Fibroblast of peridontal ligament (primary cell): ENCODE measurements around the gene MAPKAPK3.
A peak's percentile ranks its signal among the peaks of the same experiment; 100 is the strongest.

Source experiments
- DNase-seq: peaks from one replicate; pipeline ENCODE4 v3.0.0-alpha.2; 2010; ENCODE audit errors: extremely low read depth

MAPKAPK3 gene

DNA sequence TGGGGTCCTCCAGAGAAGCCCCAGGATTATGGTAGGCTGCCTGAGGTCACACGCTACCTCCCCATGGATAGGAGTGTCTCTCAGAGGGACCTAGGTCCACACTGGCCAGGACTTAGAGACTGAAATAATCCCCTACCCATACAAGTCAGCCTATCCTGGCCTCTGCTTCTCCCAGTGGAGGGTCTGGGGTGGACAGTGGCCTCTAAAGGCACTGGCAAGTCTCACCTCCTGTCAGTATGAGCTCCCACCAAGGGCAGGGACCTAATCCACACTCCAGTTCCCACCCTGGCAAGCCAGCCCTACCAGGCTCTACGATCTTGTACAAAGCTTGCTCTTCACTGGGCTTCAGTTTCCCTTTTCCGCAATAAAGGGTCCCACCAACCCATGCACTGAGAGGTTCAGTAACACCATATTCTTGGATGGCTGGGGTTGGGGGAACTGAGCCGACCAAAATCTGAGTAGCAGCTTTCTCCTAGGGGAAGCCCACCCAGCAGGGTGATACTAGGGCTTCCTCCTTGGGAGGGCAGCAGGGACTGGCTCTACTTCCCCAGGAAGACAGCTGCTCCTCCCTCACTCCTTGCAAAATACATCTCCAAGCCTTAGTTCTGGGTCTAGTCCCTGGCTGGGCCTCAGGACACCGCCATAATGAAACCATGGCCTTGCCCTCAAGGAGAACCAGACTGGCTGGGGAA, 7.7 kb upstream of the MAPKAPK3 start:
- DNase-seq: no peak

GRCh38 chr3:50609763-50610085, 7.2 kb upstream of the MAPKAPK3 start:
- DNase-seq: no peak

DNA sequence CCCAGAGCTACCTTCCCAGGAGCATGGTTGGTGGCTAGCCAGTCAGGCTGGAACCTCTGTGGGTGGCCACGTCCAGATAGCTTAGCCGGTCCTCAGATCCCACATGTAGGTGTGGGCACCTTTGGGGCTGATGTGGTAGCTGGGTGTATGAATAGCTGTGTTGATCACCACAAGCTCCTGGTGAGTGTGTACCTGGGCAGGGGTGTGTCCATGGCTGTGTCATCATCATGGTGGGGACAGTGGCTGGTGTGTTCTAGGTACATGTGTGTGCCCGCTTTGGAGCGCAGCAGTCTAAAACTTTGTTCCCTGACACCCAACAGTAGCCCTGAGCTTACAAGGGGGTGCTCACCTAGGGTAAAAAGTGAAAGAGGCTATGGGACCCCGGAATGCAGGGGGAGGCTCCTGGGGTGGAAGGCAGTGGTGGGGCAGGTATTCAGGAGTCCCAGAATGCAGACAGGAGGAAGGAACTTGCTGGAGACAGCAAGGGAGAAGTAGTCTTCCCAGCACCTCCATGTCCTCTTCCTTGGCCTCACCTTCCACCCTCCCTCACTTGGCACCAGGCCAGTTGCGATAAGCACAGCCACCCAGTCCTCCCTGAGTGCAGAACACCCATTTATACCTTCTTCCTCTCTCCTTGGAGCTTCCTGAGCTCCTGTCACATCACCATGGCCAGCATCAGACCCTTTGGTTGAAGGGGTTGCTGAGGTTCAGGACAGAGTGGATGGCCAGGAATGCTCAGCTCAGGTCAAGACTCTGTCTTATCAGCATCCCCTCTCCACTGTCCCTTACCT, 6.6 kb upstream of the MAPKAPK3 start:
- no peak for DNase-seq

- no peak for DNase-seq
These were observed 5.9 kb upstream of the MAPKAPK3 start for GRCh38 chr3:50610992-50611463.

DNA sequence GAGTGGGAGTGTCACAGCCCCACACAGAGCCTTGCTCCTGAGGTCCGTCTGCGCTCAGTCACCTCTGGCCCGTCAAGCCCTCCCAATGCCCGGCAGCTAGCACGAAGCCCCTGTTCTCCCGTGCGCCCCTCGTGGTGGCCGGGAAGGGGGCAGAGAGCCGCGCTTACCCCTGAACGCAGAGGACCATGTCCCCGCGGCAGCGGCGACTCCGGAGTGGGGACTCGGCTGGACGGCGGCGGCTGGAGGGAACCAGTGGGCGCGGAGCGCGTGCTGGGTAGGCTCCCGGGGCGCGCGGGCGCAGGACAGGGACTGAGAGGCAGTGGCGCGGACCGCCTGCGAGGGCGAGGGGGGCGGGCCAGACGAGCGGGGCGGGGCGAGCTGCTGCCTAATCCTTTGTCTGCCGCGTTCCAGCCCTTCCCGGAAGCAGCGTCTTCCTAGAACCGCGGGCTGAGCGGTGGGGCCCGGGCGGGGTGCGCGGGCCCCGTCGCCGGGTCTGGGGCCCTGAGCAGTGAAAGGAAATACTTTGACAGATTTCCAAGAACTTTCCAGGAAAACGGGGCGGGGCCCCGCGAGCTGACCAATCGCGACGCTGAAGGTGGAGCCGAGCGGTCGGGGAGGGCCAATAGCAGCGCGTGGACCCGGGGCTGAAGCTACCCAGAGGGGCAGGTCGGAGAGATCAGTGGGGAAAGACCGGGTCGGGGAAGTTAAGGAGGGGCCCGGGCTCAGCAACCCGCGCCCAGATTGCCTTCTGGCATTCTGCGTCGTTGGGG, 5.3 kb upstream of the MAPKAPK3 start, which contains the start of gene CISH:
Gene CISH (minus strand): TSS at position 311 of the 770 bp plus-strand sequence. CDS start 124 bp downstream, at position 187.
- DNase-seq: peak; percentile 92

GRCh38 chr3:50612234-50612882, 4.6 kb upstream of the MAPKAPK3 start:
- DNase-seq: no peak

- DNase-seq: no peak
These were observed 3.7 kb upstream of the MAPKAPK3 start for GRCh38 chr3:50612970-50613846.

GRCh38 chr3:50615190-50615589, 1.8 kb upstream of the MAPKAPK3 start:
- DNase-seq: no peak

- DNase-seq: peak; percentile 78
These were observed 765 bp upstream of the MAPKAPK3 start for GRCh38 chr3:50616003-50616769.

DNA sequence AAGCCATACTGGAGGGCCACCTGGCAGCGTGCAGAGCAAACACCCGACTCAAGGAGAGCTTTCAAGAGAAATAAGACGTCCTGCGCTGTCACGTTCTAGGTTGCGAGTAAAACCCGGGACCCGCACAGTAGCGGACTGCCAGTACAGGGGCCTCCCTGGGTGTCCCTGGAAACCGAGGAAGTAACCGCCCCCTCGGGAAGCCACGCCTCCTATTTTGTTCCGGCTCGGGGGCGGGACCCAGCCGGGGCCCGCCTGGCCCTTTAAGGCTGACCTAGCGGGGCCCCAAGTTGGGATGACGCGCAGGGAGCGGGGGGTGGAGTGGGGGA, 218 bp upstream of the MAPKAPK3 start:
- DNase-seq: peak; percentile 82

DNA sequence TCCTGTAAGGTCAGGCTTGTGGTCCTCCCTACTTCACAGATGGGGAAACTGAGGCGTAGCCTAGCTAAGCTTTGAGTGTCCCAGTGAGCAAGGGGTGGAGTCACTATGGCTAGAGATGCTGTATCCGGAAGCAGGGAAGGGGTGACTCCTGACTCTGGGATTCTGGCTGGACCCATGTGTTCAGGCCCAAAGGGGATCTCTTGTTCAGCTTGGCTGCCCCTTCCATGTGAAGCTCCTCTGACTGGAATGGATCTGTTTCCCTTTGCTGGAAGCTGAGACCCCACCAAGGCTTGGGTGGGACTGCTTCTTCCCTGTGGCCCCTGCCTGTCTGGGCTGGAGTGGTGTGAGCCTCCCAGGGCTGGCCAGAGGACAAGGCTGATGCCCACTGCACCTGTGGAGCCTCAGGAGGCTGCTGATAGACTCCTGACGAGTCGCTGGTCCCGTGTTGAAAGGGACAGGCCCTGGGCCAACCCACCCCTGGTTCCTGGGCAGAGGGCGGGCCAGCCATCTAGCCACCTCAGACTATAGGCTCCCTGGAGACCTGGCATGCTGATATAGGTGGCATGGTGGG, 1.0 kb downstream of the MAPKAPK3 start:
- peak; percentile 8 for DNase-seq

DNA sequence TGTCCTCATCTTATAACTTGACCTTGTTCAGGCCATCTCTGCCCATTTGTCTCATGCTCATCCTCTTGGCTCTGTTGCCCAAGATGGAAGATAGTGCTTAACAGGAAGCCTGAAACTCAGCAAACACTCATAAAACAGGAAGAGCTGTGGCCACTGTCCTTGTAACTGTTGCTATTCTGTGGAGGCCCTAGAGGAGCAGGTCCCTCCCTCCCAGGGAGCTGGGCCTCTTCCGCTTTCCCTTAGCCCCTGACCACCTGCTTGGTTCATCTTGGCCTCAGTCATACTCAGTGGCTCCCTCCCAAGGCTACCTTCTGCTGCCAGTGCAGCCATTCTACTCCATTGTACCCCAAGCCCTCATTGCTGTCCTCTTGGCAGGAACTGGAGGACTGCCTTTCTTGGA, 3.5 kb downstream of the MAPKAPK3 start:
- no peak for DNase-seq

DNA sequence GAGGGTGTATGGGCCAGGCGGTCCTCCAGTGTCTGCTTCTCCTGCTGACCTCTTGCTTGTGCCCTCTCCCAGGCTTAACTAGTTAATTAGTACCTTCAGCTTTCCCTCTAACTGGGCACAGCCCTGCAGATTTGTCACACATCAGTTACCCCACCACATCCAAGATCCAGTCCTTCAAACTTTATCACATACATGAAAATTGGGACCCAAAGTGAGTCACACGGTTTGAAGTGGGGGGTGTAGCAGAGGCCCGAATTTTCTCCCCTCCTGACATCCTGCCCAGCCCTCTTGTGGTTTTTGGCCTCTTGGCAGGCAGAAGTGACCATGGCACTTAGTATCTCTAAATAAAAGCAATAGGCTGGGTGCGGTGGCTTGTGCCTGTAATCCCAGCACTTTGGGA, 3.9 kb downstream of the MAPKAPK3 start:
- peak; percentile 29 for DNase-seq

GRCh38 chr3:50622881-50623280, 5.9 kb downstream of the MAPKAPK3 start:
- DNase-seq: no peak

- no peak for DNase-seq
These were observed 7.0 kb downstream of the MAPKAPK3 start for GRCh38 chr3:50623840-50624474.

DNA sequence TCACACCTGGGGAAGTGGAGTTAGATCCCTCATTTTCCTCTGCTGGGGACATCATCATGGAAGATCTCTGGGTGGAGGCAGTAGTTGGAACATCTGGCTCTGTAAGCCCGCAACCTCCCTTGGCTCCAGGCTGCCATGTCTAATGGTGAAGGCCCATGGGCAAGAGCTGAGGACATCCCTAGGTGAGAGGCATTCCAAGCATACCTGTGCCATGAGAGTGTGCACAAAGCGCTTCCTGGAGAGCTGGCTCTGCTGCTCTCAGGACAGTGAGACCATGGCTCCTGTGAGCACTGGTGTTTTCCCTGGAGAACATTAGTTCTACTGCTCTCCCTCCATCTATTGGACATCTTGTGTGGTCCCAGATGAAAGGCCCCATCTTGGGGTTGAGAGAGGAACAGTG, 7.7 kb downstream of the MAPKAPK3 start:
- no peak for DNase-seq

DNA sequence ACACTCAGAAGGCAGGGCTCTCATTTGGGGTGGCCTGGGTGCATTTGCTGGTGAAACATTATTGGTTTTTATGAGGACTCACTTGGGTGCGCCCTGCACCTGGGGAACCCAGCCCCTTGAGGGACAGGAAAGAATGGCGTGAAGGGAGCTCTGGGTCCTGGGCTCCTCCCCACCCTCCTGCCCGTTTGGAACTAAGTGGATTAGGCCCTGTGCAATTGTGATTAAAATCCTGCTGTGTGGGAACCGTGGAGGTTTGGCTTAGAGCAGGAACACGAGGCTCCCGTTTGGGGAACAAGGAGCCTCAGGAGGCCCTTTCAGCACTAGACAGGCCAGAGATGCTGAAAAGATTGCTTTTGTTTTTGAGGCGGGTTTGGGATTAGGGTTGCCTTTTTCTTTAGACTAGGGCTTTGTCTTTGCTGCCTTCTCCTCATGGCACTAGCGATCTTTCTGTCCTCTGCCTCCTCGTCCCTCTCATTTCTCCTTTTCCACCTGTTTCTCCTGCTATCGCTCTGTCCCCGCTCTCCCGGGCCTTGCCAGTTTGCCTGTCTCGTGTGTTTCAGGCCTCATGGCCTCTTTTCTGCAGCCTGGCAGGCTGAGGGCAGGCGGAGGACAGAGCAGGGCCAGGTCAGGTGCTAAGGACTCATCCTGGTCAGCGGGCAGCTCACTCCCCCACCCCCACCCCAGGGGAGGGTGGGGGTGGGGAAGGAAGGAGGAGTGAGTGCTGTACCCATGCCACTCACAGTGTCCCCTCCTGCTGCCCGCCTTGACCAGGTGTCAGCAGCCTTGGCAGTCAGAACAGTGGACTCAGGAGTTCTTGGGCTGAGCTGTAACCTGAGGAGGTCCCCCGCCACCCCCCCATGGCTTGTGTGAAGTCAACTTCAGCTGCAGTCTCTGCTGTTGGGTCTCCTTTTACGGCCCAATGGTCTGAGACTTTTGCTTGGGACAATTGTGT, 8.6 kb downstream of the MAPKAPK3 start:
- no peak for DNase-seq

DNA sequence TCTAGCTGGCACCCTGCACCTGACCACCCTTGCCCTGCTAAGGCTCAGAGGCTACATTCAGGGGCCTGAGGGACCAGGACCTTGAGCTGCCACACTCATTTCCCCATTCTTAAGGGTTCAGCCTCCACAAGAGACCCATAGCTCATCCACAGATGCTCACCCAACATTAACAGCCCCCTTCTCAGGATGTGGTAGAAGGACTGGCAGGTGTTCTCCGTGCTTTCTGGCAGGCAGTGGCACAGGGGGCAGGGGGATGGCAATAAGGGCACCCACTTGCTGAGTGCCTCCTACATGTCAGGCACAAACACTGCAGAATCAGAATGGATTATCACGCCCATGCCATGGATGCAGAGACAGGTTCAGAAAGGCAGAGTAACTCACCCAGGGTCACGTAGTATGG, 9.4 kb downstream of the MAPKAPK3 start:
- no peak for DNase-seq
